Measurements from ENCODE around the gene LRRC32. TPM values are rescaled to one million over a fixed set of nuclear protein-coding genes. Genes with fewer than 3 reads are reported as not detected.

LRRC32 gene
- total RNA-seq, 1 experiment from 2014 or later: 0.46 TPM

DNA sequence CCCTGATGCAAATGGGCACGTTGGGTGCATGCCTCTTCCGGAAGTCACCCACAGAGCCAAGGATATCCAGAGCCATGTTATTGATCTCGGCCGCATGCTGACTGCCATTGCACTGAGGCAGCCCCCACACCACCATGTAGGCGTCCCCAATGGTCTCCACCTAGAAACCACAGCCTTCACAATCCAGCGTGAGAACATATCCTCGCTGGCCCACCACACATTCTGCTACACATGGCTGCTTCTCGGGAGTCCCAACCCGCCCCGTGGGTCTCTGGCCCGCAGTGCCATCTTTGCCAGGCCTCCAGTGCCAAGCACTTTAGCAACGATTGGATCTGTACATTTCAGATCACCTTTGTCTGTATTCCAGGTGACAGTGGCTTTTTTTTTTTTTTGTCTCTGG, 26.2 kb upstream of the LRRC32 start:
- DNase-seq: no peak
- Histone ChIP-seq H3K18ac (ENCODE audit: insufficient read length, low read depth, low read length) (no peak overlapping the region), H3K79me1 (ENCODE audit: insufficient read depth, low read depth, low read length, poor library complexity, severe bottlenecking) (no peaks in the 10 kb centered on the region), H2BK120ac (ENCODE audit: low read depth, low read length, poor library complexity, severe bottlenecking) (no peak overlapping the region), H4K5ac (ENCODE audit: insufficient read length, low read depth, low read length) (no peak overlapping the region), H2AFZ (ENCODE audit: low read length) (no peak overlapping the region), H3K14ac (ENCODE audit: insufficient read depth, low read length) (no peak overlapping the region; the same call in 1 of the 2 replicates), H4K20me1 (ENCODE audit: control insufficient read depth, insufficient read depth, insufficient read length) (no peaks in the 10 kb centered on the region), H3K27ac (ENCODE audit: insufficient read length, low read depth, low read length) (no peak overlapping the region), H2BK15ac (ENCODE audit: low read depth, low read length) (no peak overlapping the region), H3K23ac (ENCODE audit: insufficient read length, low read depth, low read length) (no peak overlapping the region), H3K4ac (ENCODE audit: low read depth, low read length) (no peak overlapping the region), H3K4me1 (ENCODE audit: insufficient read depth, low read length) (peaks cover 6% of the 10 kb centered on the region; the same call in 1 of the 2 replicates), H3K79me2 (ENCODE audit: insufficient read depth, low read length) (no peaks in the 10 kb centered on the region), H3K4me2 (ENCODE audit: insufficient read depth, insufficient read length, low read length) (no peak overlapping the region), H3K27me3 (ENCODE audit: insufficient read depth, low read length) (no peaks in the 10 kb centered on the region), H3K9me3 (ENCODE audit: control insufficient read depth, low read depth, low read length) (no peaks in the 10 kb centered on the region), H4K91ac (ENCODE audit: insufficient read length, low read depth, low read length) (no peak overlapping the region), H2BK5ac (ENCODE audit: insufficient read length, low read length) (no peak overlapping the region), H2BK12ac (ENCODE audit: insufficient read length, low read depth, low read length) (no peak overlapping the region), H3K56ac (ENCODE audit: insufficient read length, low read depth, low read length) (no peak overlapping the region), H3K23me2 (ENCODE audit: insufficient read length, low read depth, low read length, poor library complexity, severe bottlenecking) (no peaks in the 10 kb centered on the region), H2BK20ac (ENCODE audit: low read depth, low read length, poor library complexity, severe bottlenecking) (no peak overlapping the region), H3K9ac (ENCODE audit: extremely low read depth, insufficient read length, low read length) (no peak overlapping the region), H3T11ph (ENCODE audit: low read length) (no peak overlapping the region), H4K8ac (replicated peaks; ENCODE audit: insufficient read length, low read depth, low read length) (no peak overlapping the region), H2AK5ac (ENCODE audit: insufficient read length, low read length) (no peak overlapping the region)
- Mint-ChIP-seq H3K4me1 (peaks cover 25 to 28% of the 10 kb centered on the region in 2 experiments), H3K27me3 (ENCODE audit: low read depth) (peaks cover 4% of the 10 kb centered on the region; the same call in 1 of the 2 replicates), H3K9me3 (no peaks in the 10 kb centered on the region; a peak in 1 of 5 replicates), H3K27ac (no peak overlapping the region), H3K36me3 (ENCODE audit: insufficient read depth in 1 of 3, low read depth in 3 of 3) (no peaks in the 10 kb centered on the region), H3K4me3 (no peak overlapping the region)
- WGBS (ENCODE audit: extremely low coverage, insufficient read length, low lambda C conversion rate): no CpG with 5 or more reads among the region's 12 CpGs
- TF ChIP-seq, protein P1, sequence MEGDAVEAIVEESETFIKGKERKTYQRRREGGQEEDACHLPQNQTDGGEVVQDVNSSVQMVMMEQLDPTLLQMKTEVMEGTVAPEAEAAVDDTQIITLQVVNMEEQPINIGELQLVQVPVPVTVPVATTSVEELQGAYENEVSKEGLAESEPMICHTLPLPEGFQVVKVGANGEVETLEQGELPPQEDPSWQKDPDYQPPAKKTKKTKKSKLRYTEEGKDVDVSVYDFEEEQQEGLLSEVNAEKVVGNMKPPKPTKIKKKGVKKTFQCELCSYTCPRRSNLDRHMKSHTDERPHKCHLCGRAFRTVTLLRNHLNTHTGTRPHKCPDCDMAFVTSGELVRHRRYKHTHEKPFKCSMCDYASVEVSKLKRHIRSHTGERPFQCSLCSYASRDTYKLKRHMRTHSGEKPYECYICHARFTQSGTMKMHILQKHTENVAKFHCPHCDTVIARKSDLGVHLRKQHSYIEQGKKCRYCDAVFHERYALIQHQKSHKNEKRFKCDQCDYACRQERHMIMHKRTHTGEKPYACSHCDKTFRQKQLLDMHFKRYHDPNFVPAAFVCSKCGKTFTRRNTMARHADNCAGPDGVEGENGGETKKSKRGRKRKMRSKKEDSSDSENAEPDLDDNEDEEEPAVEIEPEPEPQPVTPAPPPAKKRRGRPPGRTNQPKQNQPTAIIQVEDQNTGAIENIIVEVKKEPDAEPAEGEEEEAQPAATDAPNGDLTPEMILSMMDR (conservative IDR thresholded peaks at IDR 0.05): no peak

Data from H9 (cell line).